ENCODE data around the gene TMEM130.

Gene TMEM130, protein sequence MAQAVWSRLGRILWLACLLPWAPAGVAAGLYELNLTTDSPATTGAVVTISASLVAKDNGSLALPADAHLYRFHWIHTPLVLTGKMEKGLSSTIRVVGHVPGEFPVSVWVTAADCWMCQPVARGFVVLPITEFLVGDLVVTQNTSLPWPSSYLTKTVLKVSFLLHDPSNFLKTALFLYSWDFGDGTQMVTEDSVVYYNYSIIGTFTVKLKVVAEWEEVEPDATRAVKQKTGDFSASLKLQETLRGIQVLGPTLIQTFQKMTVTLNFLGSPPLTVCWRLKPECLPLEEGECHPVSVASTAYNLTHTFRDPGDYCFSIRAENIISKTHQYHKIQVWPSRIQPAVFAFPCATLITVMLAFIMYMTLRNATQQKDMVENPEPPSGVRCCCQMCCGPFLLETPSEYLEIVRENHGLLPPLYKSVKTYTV

DNA sequence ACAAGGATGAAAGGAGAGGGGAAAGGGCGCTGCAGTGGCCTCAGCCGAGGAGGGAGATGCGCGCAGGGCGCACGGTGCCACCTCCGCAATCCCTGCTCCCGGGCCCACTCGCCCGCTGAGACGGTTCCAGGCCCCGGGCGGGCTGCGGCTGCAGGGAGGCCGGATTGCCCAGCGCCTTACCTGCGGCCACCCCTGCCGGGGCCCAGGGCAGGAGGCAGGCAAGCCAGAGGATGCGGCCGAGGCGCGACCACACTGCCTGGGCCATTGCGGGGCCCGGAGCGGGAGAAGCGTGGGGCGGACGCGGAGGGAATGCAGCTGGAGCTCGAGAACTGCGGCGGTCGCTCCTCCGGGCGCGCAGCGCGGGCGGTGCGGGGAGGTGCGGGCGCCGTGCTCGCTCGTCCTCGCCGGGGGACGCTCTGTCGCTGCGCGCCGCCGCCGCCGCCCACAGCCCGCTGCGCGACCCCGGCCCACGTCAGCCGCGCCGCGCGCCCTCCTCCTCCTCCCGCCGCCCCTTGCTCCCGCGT lies at the start of gene TMEM130:
TMEM130 (minus strand) TSS at position 418 of the 524 bp plus-strand sequence; CDS start at position 265, 153 bp downstream.
- DNase-seq (ENCODE audit: insufficient read length, low spot score) (no peak), FAIRE-seq (no peak)
- TF ChIP-seq, protein P1, sequence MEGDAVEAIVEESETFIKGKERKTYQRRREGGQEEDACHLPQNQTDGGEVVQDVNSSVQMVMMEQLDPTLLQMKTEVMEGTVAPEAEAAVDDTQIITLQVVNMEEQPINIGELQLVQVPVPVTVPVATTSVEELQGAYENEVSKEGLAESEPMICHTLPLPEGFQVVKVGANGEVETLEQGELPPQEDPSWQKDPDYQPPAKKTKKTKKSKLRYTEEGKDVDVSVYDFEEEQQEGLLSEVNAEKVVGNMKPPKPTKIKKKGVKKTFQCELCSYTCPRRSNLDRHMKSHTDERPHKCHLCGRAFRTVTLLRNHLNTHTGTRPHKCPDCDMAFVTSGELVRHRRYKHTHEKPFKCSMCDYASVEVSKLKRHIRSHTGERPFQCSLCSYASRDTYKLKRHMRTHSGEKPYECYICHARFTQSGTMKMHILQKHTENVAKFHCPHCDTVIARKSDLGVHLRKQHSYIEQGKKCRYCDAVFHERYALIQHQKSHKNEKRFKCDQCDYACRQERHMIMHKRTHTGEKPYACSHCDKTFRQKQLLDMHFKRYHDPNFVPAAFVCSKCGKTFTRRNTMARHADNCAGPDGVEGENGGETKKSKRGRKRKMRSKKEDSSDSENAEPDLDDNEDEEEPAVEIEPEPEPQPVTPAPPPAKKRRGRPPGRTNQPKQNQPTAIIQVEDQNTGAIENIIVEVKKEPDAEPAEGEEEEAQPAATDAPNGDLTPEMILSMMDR (IDR thresholded peaks at IDR 0.05; ENCODE audit: insufficient read depth, missing control alignments): no peak

DNA sequence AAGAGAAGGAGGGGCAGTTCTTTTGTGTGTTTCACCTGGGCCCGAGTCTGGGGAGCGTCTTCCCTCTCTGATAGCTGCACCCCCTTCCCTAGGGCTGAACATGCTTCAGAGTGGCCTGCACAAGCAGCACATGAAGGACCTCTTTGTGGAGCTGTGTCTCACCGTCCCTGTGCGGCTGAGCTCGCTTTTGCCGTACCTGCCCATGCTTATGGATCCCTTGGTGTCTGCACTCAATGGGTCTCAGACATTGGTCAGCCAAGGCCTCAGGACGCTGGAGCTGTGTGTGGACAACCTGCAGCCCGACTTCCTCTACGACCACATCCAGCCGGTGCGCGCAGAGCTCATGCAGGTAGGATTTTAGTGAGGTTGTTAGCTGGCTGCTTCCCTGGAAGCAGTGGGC lies 47.5 kb upstream of the TMEM130 start:
- TF ChIP-seq, protein P1 (IDR thresholded peaks at IDR 0.05; ENCODE audit: insufficient read depth, missing control alignments): no peak
- no peak for FAIRE-seq

DNA sequence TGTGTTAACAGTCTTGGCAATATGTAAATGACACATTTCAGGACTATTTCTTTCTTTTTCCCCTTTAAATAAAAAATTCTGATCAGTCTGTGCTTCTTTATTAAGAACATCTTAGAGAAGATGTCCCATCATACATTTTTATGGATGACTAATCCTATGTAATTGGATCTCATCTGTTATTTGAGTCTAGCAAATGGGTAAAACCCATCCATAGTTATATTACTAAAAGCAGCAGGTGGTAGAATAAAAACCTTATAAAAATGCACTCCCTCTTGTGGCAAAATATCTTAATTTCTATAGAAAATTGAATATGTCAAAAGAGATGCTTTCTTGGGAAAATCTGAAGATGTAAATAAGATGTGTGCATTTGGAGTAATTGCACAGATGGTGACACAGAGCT lies 43.8 kb upstream of the TMEM130 start:
- TF ChIP-seq, protein P1 (IDR thresholded peaks at IDR 0.05; ENCODE audit: insufficient read depth, missing control alignments): no peak
- no peak for FAIRE-seq
- no peak for DNase-seq (ENCODE audit: insufficient read length, low spot score)

More for the DNA sequence above, 47.5 kb upstream of the TMEM130 start:
- DNase-seq (ENCODE audit: insufficient read length, low spot score): no peak

DNA sequence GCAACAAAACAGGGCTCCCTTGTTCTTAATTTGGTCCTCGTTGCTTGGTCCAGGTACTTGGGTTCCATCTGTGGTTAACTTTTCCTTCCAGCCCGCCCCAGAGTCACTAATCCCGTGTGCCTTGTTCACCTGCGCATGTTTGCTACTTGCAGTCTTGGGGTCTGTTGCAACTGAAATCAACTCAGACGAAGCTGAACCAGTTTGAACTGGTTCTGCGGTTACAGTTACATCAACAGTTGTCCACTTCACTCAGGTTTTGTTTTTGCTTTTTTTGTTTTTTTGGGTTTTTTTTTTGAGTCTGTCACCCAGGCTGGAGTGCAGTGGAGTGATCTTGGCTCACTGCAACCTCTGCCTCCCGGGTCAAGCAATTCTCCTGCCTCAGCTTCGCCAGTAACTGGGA lies 43.2 kb upstream of the TMEM130 start:
- DNase-seq (ENCODE audit: insufficient read length, low spot score) (no peak), FAIRE-seq (no peak)
- TF ChIP-seq, protein P1 (IDR thresholded peaks at IDR 0.05; ENCODE audit: insufficient read depth, missing control alignments): no peak

DNA sequence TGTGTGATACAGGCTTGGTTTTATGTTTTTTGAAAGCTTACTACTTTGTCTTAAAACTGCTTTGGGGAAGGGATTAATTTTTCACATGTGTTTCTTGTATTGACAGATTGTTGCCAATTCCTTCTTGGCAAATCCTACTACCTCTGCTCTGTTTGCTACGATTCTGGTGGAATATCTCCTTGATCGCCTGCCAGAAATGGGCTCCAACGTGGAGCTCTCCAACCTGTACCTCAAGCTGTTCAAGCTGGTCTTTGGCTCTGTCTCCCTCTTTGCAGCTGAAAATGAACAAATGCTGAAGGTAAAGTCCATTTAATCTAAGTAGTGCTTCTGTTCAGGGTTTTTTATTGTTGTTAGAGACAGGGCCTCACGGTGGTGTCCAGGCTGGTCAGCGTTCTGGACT lies 42.1 kb upstream of the TMEM130 start:
- no peak for DNase-seq (ENCODE audit: insufficient read length, low spot score)
- TF ChIP-seq, protein P1 (IDR thresholded peaks at IDR 0.05; ENCODE audit: insufficient read depth, missing control alignments): no peak
- FAIRE-seq: no peak

DNA sequence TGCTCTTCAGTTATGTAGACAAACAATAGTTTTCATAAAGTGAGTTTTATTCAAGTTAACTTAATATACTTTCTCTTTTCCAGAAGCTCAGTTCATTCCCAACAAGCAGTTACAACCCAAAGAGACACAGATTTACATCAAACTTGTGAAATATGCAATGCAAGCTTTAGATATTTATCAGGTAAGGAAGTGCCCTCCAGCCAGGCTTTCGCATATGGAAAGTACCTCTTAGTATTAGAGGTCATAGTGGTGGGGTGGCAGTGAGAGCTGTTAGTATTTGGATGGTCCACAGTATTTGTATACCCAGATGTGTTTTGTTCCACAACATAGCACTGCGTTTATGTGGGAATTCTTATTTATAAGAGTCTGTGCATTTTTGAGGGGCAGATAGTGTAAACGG lies 40.6 kb upstream of the TMEM130 start:
- FAIRE-seq: no peak
- TF ChIP-seq, protein P1 (IDR thresholded peaks at IDR 0.05; ENCODE audit: insufficient read depth, missing control alignments): no peak

DNA sequence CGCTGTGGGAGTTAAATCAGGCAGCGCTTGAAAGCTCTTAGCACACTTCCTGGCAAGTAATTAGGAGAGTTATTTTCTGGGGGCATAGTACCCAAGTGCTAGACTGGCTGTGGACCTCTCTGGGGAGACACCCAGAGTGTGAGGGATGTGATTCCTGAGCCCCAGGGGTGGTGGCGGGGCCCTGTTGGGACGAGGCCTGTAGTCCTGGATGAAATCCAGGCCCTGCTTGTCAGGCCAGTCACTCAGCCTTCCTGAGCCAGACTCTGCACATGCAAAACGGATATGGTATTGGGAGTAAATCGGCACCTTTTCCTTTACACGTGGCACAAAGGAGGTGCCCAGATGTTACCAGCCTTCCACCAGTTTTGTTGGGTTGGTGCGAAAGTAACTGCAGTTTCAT lies 39.7 kb upstream of the TMEM130 start:
- FAIRE-seq: no peak

More for the DNA sequence above, 40.6 kb upstream of the TMEM130 start:
- no peak for DNase-seq (ENCODE audit: insufficient read length, low spot score)

More for the DNA sequence above, 39.7 kb upstream of the TMEM130 start:
- DNase-seq (ENCODE audit: insufficient read length, low spot score): no peak
- TF ChIP-seq, protein P1 (IDR thresholded peaks at IDR 0.05; ENCODE audit: insufficient read depth, missing control alignments): no peak
